OCI-LY7 (cell line): Measurements from ENCODE around the gene CMSS1. TPM values are rescaled to one million over a fixed set of nuclear protein-coding genes. Genes with fewer than 3 reads are reported as not detected.

Experiments
- BruUV-seq: library from RNA; stranded (reverse); fragments of 400-500 nt; replicated peaks from 2 replicates; lab custom pipeline; 2021; lab: Mats Ljungman, UMichigan
- CTCF ChIA-PET: fragments of 300-600 bp; sonication (Branson Sonifier 250); formaldehyde crosslinking; loops from one replicate; lab custom pipeline; 2022; ENCODE audit warnings: antibody characterized with exemption; ENCODE audit not compliant: unreplicated experiment; lab: Charles Lee
- POLR2A ChIA-PET: fragments of 300-600 bp; sonication (Branson Sonifier 250); formaldehyde crosslinking; loops from one replicate; lab custom pipeline; 2022; ENCODE audit warnings: antibody characterized with exemption; lab: Charles Lee
- DNase-seq: peaks from one replicate; pipeline ENCODE4 v3.0.0-alpha.2; 2015; ENCODE audit warnings: low spot score
- H2AFZ ChIP-seq: fragments of 200-600 bp; sonication (generic), shearing (Covaris generic); 2 replicates; pipeline ENCODE4 v1.6.1; 2014; ENCODE audit warnings: mild to moderate bottlenecking, antibody characterized with exemption, low read length, moderate library complexity
- H3K27ac ChIP-seq: fragments of 200-600 bp; sonication (generic); 2 replicates; pipeline ENCODE4 v1.5.1; 2014; ENCODE audit warnings: mixed run types, low read depth, mild to moderate bottlenecking, moderate library complexity, low read length, inconsistent platforms; ENCODE audit not compliant: poor library complexity, severe bottlenecking
- H3K36me3 ChIP-seq: fragments of 200-600 bp; sonication (generic); 2 replicates; pipeline ENCODE4 v1.6.1; 2014; ENCODE audit warnings: mild to moderate bottlenecking, antibody characterized with exemption, low read length, moderate library complexity, mixed read lengths; ENCODE audit not compliant: insufficient read depth
- H3K4me1 ChIP-seq: fragments of 200-600 bp; sonication (generic); 2 replicates; pipeline ENCODE4 v1.5.1; 2014; ENCODE audit warnings: mild to moderate bottlenecking, low read length; ENCODE audit not compliant: insufficient read depth, poor library complexity, severe bottlenecking
- H3K4me2 ChIP-seq: fragments of 200-600 bp; sonication (generic); 2 replicates; pipeline ENCODE4 v1.6.1; 2014; ENCODE audit warnings: mild to moderate bottlenecking, low read length
- H3K4me3 ChIP-seq: fragments of 200-600 bp; sonication (generic); 2 replicates; pipeline ENCODE4 v1.5.1; 2014; ENCODE audit warnings: mild to moderate bottlenecking, low read depth, low read length; ENCODE audit not compliant: poor library complexity, severe bottlenecking
- H3K79me2 ChIP-seq: fragments of 200-600 bp; sonication (generic); 2 replicates; pipeline ENCODE4 v1.6.1; 2016; ENCODE audit warnings: low read depth, mild to moderate bottlenecking, low read length, moderate library complexity, mixed read lengths; ENCODE audit not compliant: insufficient read depth
- H3K9me2 ChIP-seq: fragments of 200-600 bp; sonication (generic); 2 replicates; pipeline ENCODE4 v1.6.1; 2016; ENCODE audit warnings: mild to moderate bottlenecking, low read length, mixed read lengths; ENCODE audit not compliant: insufficient read depth
- H3K9me3 ChIP-seq: fragments of 200-600 bp; sonication (generic); 2 replicates; pipeline ENCODE4 v1.6.1; 2014; ENCODE audit warnings: mild to moderate bottlenecking, mixed run types, low read length, mixed read lengths
- H4K20me1 ChIP-seq: fragments of 200-600 bp; sonication (generic); 2 replicates; pipeline ENCODE4 v1.6.1; 2014; ENCODE audit warnings: mild to moderate bottlenecking, antibody characterized with exemption, low read length, moderate library complexity, mixed read lengths; ENCODE audit not compliant: insufficient read depth
- EZH2phosphoT487 ChIP-seq: fragments of 200-600 bp; sonication (generic); IDR thresholded peaks from 2 replicates; pipeline ENCODE4 v1.6.1; 2018; ENCODE audit warnings: low read depth, borderline replicate concordance, mild to moderate bottlenecking, mixed run types, antibody characterized with exemption, low read length, moderate library complexity, mixed read lengths
- intact Hi-C: fragments of 100-400 bp; cut with micrococcal nuclease; formaldehyde crosslinking; loops from one replicate; pipeline ENCODE4 v1.10.0; 2022; ENCODE audit not compliant: unreplicated experiment
- total RNA-seq, 2 experiments: library from RNA; depleted of rRNA in 1 of 2; stranded (reverse); fragments of >200 nt in 1 of 2; shearing (Covaris generic) in 1 of 2; gene quantifications; 2 replicates each; pipeline ENCODE4 v1.2.3, GENCODE V29; 2014 to 2022
- TF ChIP-seq, protein P1 (sequence below): fragments of 200-600 bp; sonication (generic); conservative IDR thresholded peaks from 2 replicates; pipeline ENCODE4 v1.5.1; 2014; ENCODE audit warnings: mild to moderate bottlenecking, antibody characterized with exemption, low read length, moderate library complexity, mixed read lengths

Gene CMSS1
- total RNA-seq, 2 experiments from 2014 or later: 25.7 to 46.6 TPM

DNA sequence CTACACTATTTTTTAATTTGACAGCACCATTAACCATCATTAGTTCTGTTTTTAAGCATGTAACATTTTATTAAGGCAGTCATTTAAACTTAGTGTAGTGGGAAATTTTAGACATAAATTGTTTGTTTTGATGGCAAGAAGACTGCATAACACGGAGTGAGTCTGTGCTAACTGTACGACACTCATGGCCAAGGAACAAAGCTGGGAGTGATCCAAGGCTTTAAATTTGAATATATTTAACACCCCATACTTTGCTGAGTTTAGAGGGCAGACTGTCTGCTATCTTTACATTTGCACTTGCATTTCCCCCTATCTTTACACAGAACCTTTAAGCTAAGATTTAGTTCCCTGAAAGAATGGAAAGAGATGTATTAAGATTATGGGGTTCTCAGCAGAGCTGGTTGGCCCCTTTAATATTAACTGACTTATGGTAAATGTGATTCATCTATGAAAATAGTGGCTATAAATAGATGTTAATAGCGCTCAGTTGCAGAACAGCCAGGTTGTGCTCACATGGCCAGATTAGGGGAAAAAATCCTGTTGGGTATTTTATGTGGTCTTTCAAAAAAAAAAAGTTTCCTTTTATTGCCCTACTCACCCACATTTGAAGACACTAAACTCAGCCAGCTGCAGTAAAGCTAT is 120.7 kb downstream of the CMSS1 start:
- H3K36me3 ChIP-seq: no peaks in the 10 kb centered on the region
- H3K4me1 ChIP-seq: no peaks in the 10 kb centered on the region
- no peak overlapping the region for H3K27ac ChIP-seq
- no peak overlapping the region for H2AFZ ChIP-seq
- no TSS peak for BruUV-seq
- no peak for TF ChIP-seq EZH2phosphoT487
- TF ChIP-seq, protein P1, sequence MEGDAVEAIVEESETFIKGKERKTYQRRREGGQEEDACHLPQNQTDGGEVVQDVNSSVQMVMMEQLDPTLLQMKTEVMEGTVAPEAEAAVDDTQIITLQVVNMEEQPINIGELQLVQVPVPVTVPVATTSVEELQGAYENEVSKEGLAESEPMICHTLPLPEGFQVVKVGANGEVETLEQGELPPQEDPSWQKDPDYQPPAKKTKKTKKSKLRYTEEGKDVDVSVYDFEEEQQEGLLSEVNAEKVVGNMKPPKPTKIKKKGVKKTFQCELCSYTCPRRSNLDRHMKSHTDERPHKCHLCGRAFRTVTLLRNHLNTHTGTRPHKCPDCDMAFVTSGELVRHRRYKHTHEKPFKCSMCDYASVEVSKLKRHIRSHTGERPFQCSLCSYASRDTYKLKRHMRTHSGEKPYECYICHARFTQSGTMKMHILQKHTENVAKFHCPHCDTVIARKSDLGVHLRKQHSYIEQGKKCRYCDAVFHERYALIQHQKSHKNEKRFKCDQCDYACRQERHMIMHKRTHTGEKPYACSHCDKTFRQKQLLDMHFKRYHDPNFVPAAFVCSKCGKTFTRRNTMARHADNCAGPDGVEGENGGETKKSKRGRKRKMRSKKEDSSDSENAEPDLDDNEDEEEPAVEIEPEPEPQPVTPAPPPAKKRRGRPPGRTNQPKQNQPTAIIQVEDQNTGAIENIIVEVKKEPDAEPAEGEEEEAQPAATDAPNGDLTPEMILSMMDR: no peak
- no peak overlapping the region for H3K4me3 ChIP-seq
- H4K20me1 ChIP-seq: no peaks in the 10 kb centered on the region
- H3K9me3 ChIP-seq: no peaks in the 10 kb centered on the region
- H3K4me2 ChIP-seq: no peak overlapping the region; the same call in 1 of the 2 replicates
- CTCF ChIA-PET: no interaction called here
- H3K9me2 ChIP-seq: no peaks in the 10 kb centered on the region
- no peaks in the 10 kb centered on the region for H3K79me2 ChIP-seq
- intact Hi-C loops: no loop called here
- no peak for DNase-seq
- POLR2A ChIA-PET: interaction anchor here (0.7 to 2.1 kb wide), 3 partner anchors 9 to 30 kb away, joined by 3 to 7 read pairs (median 3); no protein-coding TSS in a partner anchor

DNA sequence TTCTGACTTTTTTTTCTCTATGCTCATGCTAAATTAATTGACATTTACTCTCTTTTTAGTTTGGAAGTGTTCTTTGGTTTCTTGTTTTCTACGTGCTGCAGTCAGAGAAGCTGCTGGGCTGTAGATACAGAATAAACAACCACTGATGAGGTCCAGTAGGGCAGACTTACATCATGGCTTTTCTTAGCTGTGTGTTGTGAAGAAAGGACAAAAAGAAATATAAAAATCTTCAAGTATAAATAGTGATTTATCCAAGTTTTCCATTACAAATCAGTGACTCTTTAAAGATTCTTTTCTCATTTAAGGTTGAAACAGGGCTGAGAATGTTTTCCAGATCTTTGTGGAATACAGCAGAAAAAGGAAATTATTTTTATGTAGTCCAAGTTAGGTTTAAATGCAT is 122.2 kb downstream of the CMSS1 start:
- Histone ChIP-seq H3K27ac (no peak overlapping the region), H3K9me2 (no peaks in the 10 kb centered on the region), H3K79me2 (no peaks in the 10 kb centered on the region), H4K20me1 (peaks cover 3% of the 10 kb centered on the region; the same call in 1 of the 2 replicates), H3K36me3 (no peaks in the 10 kb centered on the region), H2AFZ (no peak overlapping the region), H3K4me1 (no peaks in the 10 kb centered on the region), H3K4me2 (no peak overlapping the region), H3K4me3 (no peak overlapping the region), H3K9me3 (no peaks in the 10 kb centered on the region)
- ChIA-PET CTCF (no interaction called here), POLR2A (interaction anchor here (0.7 to 1.0 kb wide), 2 partner anchors 13 to 606 kb away, joined by 3 read pairs; no protein-coding TSS in a partner anchor)
- no peak for TF ChIP-seq EZH2phosphoT487
- TF ChIP-seq, protein P1: no peak
- BruUV-seq: no TSS peak
- no peak for DNase-seq
- intact Hi-C loops: no loop called here

GRCh38 chr3:99940350-99940749 is 122.7 kb downstream of the CMSS1 start:
- TF ChIP-seq EZH2phosphoT487: no peak
- TF ChIP-seq, protein P1: no peak
- Histone ChIP-seq H3K79me2 (no peaks in the 10 kb centered on the region), H3K4me2 (no peak overlapping the region), H3K9me3 (no peaks in the 10 kb centered on the region), H4K20me1 (peaks cover 3% of the 10 kb centered on the region; the same call in 1 of the 2 replicates), H2AFZ (no peak overlapping the region), H3K36me3 (no peaks in the 10 kb centered on the region), H3K27ac (no peak overlapping the region), H3K4me1 (no peaks in the 10 kb centered on the region), H3K4me3 (no peak overlapping the region), H3K9me2 (no peaks in the 10 kb centered on the region)
- BruUV-seq: no TSS peak
- ChIA-PET CTCF (no interaction called here), POLR2A (interaction anchor here (0.7 to 1.1 kb wide), 3 partner anchors 13 to 605 kb away, joined by 3 read pairs; no protein-coding TSS in a partner anchor)
- no peak for DNase-seq
- intact Hi-C loops: no loop called here
